GM19455 (cell line): ENCODE measurements around the gene VAC14.

ENCODE experiments used
- ATAC-seq: cut with Tn5 transposase; IDR thresholded peaks from one replicate; pipeline ENCODE4 v1.9.1; 2021; ENCODE audit not compliant: unreplicated experiment

The VAC14 gene

GRCh38 chr16:70725912-70726828 is 74.8 kb downstream of the VAC14 start:
- ATAC-seq = no peak

DNA sequence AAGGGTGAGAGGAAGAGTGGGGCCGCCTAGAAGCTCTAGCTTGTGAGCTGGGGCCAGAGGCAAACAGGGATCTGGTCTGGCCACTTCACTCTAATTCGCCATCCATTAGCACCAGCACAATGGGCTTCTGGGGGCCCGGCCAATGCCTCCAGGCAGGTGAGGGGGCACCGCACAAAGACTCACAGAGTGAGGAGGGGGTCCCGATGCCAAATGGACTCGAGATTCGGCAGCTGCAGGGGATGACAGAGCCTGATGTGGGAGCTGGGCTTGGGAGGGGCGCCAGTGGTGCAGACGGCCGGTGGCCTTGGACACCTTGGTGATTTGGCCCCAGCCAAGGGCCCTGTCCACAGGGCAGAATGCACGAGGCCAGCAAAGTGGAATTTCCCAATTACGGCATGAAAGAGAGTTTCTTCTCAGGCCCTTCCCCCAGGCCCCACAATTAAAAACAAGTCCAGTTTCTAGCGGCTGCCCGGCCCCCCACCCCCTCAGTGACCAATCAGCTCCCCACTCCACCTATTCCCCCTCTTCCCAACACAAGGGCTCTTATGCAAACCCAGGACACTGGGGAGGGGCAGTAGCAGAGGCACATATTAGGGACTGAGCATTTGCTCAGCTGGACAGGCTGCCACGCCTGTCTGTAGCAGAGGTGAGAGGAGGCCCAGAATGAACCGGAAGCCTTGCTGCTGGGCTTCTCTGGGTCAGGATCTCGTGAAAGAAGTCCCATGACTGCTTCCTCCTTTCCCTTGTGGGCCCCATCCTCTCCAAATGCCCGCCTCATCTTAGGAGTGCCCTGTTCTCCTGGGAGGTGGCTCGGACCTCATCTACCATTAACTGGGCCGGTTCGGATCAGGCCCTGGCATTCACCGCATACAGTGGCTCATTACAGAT is 75.7 kb downstream of the VAC14 start:
- ATAC-seq = no peak

DNA sequence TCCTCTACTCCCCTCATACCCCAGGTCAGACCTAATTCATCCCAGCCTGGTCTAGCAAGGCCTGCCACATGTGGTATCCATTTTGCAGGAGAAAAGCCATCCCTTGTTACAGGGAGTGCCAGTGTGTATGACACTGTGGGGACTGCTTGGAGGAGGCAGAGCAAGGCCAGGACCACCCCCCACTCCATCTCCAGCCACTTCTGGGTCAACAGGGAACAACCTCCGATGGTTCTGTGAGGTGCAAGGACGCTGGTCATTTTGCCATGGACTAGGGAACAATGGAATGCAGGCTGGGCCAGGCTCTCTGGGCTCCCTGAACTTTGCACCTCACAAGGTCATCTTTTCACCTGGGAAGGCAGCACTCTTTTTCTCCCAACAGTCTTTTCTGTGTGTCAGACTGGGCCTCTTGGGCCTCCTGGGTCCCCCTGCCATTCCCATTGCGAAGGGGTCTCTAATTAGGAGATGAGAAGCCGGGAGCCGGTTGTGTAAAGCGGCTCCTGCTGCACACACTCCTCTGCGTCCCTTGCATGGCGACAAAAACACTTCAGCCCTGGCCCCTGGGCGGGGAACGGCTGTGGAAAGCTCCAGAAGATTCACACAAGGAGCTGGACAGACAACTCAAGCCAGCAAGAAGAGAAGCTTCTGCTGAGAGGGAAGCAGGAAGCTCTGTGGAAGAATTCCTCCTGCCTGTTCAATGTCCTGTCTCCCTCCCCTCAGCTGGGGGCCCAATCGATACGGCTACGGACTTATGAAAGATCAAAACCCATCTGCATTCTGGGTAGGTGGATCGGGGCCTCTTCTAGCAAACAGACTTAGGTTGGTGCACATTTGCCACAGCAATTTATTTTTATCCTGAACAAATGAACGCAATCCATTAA is 76.6 kb downstream of the VAC14 start:
- ATAC-seq = no peak

GRCh38 chr16:70723740-70724145 is 77.2 kb downstream of the VAC14 start:
- ATAC-seq = no peak

DNA sequence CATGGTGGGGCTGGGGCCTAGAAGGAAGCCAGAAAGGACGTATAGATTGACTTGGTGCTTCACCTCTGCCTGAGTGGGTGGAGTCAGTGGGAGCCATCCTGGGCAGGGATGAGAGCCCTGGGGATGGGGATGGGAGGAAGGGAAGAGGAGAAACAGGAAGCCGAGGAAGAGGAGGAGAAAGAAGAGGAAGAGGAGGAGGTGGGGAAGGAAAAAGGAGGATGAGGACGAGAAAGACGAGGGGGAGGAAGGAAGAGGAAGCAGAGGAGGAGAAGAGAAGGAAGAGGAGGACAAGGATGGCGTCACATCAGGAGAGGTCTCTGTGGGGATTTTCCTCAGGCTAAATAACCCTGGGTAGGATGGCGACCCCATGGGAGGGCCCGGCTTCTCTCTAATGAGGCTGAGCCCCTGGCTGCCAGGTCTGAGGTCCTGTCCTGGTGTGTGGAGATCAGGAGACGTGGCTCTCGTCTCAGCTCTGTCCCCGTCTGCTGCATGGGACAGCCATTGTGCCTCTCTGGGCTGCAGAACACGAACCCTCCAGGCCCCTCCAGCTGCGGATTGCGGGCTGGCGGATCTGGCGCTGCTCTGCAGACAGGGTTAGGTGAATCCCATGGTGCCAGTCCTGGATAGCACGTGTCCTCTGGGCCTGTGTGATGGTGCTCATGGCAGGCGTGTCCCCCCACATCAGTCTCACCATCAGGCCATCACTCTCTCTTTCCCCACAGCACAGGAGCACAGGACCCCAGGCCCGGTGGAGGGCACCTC is 79.6 kb downstream of the VAC14 start:
- ATAC-seq = no peak

GRCh38 chr16:70720425-70721201 is 80.3 kb downstream of the VAC14 start:
- no peak for ATAC-seq

GRCh38 chr16:70717065-70717464 is 83.9 kb downstream of the VAC14 start:
- ATAC-seq = no peak

DNA sequence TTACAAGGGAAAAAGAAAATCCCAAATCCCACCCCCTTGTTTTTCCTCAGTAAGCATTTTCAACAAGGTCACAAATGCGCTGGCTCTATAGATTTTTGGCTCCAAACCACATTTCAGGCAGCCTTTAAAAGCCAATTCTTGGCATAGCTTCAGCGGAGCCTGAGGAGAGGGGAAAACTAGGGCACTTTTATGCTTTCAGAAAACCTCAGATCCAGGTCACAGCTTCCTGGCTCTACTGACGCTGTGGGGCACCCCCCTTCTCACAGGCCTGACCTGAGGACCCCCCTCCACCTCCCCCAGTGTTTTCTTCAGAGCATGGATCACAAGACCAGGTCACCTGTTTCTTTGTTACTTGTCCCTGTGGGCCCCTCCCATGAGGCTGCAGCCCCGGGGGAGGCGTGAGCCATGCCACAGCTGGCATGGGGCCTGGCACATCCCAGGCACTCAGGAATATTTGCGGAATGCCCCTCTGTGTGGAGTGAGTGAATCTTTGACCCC is 85.0 kb downstream of the VAC14 start:
- ATAC-seq = no peak

DNA sequence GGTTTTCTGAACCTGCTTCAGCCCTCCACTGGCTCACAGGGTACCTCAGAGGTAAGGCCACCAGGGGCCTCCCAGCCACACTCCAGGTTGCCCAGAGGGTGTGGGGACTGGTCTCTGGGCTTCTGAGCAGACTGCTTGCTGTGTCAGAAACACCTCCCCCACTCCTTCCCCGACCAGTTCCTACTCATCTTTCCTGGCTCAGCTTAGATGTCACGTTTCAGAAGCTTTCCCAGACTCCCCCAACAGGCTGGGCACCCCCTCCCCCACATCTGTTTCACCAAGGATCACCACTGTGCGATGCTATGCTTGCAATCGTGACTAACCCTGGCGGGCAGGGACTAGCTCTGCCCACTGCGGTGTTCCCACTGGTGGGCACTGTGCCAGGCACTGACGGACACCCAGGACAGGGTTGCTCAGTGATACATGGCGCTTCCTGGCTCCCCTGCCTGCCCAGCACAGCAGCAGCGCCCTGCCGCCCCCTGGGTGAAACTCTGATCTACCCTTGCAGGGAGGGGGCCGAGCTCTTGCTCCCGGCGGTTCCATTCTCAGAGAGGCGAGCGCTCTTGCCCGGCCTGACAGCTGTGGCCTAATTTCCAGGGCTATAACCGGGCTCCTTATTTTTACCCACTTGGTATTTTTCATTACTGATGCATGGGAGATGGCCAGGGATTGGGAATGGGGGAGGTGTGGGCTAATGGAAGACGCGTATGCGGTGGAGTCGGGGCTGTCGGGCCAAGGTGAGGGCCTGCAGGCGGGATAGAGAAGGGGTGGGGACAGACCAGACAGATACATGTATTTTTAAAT is 85.7 kb downstream of the VAC14 start:
- no peak for ATAC-seq

GRCh38 chr16:70714581-70715054 is 86.3 kb downstream of the VAC14 start:
- no peak for ATAC-seq

- no peak for ATAC-seq
These were observed 87.1 kb downstream of the VAC14 start for GRCh38 chr16:70713824-70714223.

DNA sequence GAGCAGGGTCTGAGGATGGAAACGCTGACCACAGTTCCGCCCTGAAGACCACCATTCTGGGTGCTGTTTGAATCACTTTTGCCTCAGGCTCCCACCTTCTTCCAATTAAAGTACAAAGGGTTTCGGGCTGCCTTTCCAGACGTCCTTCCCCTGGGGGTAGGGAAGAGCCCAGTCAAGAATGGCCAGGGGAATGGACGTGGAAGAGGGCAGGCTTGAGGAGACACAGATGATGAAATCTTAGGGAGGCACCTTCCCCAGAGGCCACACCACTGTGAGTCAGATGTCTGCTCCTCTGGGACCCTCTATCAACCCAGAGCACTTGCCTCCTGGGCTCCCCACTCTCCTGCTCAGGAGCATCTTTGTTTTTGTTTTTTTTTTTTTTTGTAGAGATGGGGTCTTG is 87.6 kb downstream of the VAC14 start:
- ATAC-seq = no peak

- ATAC-seq = no peak
These were observed 88.0 kb downstream of the VAC14 start for GRCh38 chr16:70712942-70713341.

DNA sequence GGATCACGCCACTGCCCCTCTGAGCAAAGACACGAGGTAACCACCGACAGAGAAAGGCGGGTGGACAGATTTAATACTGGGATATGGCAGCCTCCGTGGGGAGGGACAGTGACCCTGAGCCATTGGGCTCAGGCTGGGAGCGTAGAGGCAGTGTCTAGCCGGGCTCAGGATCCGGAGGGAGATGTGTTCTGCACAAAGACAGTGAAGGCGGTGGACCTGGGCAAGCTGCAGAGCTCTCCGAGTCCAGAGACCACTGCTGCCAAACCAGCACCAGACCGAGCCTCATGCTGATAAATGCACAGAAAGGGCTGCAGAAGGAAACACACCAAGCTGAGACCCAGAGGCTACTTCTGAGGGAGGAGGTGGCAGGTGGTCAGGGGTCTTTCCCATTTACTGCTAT is 88.6 kb downstream of the VAC14 start:
- ATAC-seq = no peak

DNA sequence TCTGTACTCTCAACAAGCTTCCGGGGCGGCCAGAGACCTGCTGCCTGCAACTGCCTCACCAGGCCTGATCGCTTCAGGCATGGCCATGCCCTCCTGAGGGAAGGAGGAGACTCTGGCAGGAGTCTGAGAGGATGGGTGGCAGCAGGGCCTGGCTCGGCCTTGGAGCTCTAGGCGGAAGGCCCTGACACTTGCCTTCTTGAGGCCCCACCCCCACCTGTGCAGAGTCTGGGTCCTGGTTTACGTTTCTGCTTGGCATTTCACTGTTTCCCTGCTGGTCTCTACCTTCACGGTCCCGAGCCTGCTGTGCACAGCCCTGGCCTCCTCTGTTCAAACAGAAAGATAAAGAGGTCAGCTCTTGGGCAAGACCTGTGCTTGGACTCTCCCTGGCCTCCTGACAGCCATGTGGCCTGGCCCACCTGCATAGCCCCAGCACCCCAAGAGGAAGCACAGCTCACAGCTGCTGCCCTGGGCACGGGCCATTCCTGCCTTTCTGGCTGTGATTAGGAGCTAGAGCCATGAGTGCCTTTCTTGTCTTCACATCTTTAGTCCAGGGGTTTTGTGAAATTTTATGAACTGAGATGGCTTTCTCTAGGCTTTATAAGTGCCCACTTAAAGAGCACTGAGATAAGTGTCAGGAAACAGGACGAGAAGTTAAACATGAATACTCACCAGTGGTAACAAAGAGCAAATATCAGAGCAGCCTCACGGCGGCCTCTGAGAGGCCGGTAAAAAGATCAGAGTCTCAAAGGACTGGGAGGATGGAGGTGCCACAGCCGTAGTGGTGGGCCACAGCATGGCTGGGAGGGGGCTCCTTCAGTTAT is 89.5 kb downstream of the VAC14 start:
- no peak for ATAC-seq

GRCh38 chr16:70710422-70711210 is 90.3 kb downstream of the VAC14 start:
- no peak for ATAC-seq

DNA sequence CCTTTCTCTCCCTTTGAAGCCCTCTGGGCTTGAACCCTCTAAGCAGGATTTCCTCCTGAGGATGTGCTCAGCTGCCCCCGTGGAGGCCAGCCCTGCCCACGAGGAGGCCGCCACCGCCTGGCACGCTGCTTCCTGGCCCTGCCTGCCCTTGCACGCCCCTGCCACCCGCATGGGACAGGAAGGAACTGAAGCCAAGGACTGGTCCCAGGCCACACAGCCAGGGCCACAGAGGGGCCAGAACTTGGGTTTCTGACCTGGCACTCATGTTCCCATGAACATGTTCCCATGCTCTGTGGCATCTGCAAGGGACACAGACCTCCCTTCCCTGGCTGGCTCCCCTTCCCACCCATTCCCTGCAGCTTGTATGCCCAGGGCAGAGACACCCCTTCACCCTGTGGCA is 91.0 kb downstream of the VAC14 start:
- no peak for ATAC-seq
